Heart right ventricle (tissue), 16 donors: ENCODE measurements around the gene EYA4. TPM values are rescaled to one million over a fixed set of nuclear protein-coding genes. Genes with fewer than 3 reads are reported as not detected.

ENCODE experiments used
- ATAC-seq, 8 donors: fragments of 200-7000 bp; cut with Tn5 transposase; one replicate each; pipeline ENCODE4 v1.9.1; 2020; ENCODE audit warnings: mild to moderate bottlenecking in 8 of 8, moderate library complexity in 8 of 8, moderate number of reproducible peaks in 1 of 8
- DNase-seq, 2 donors: peaks; one replicate each; pipeline ENCODE4 v3.0.0-alpha.2; 2020
- H3K27ac ChIP-seq, 10 donors: fragments of 200-600 bp; sonication (generic) in 2 of 10; one replicate each; pipeline versions ENCODE4 v1.5.0 to v1.8.0; 2020 to 2022; ENCODE audit warnings: mild to moderate bottlenecking in 3 of 10
- H3K27me3 ChIP-seq, 7 donors: fragments of 200-600 bp; one replicate each; pipeline ENCODE4 v1.8.0; 2021 to 2022; ENCODE audit warnings: mild to moderate bottlenecking in 2 of 7
- H3K36me3 ChIP-seq, 9 donors: fragments of 200-600 bp; sonication (generic) in 1 of 9; one replicate each; pipeline versions ENCODE4 v1.5.0 to v1.8.0; 2020 to 2022; ENCODE audit warnings: mild to moderate bottlenecking in 2 of 9
- H3K4me1 ChIP-seq, 9 donors: fragments of 200-600 bp; sonication (generic) in 1 of 9; one replicate each; pipeline versions ENCODE4 v1.5.0 to v1.8.0; 2020 to 2022; ENCODE audit warnings: mild to moderate bottlenecking in 4 of 9
- H3K4me3 ChIP-seq, 10 donors: fragments of 200-600 bp; sonication (generic) in 2 of 10; one replicate each; pipeline versions ENCODE4 v1.5.0 to v1.8.0; 2020 to 2022; ENCODE audit warnings: mild to moderate bottlenecking in 7 of 10, moderate library complexity in 2 of 10
- H3K9me3 ChIP-seq, 11 donors: fragments of 200-600 bp in 10 of 11; sonication (generic) in 2 of 11; one replicate each; pipeline versions ENCODE4 v1.5.0 to v1.8.0; 2013 to 2022; ENCODE audit warnings: mild to moderate bottlenecking in 2 of 11, control low read depth in 1 of 11, moderate library complexity in 1 of 11
- CTCF ChIP-seq, 9 donors: fragments of 200-600 bp; sonication (generic) in 2 of 9; IDR thresholded peaks; one replicate each; pipeline versions ENCODE4 v1.5.0 to v1.8.0; 2021 to 2022; ENCODE audit warnings: antibody characterized with exemption in 9 of 9, mild to moderate bottlenecking in 5 of 9, moderate library complexity in 1 of 9
- WGBS, 2 donors: extraction: QIAGEN DNeasy Blood & Tissue Kit; methylation state at CpG; one replicate each; pipeline ENCODE4 v1.1.7; 2013; ENCODE audit warnings: inconsistent platforms in 1 of 2; 5-methylcytosine and 5-hydroxymethylcytosine counted together
- intact Hi-C, 10 donors: fragments of 100-400 bp; cut with DNase I; formaldehyde crosslinking; loops; one replicate each; pipeline versions ENCODE4 v1.11.1 to v1.14.2; 2022
- polyA plus RNA-seq, 2 donors: library from polyadenylated mRNA; stranded (reverse); fragments of 200-250 nt; gene quantifications; one replicate each; pipeline ENCODE4 v1.2.3, GENCODE V29; 2013
- total RNA-seq, 10 donors: library from RNA; stranded (reverse); fragmentation: NEBNext Ultra II Directional in 3 of 10; extraction: Animal tissue kit (Norgen Biotek cat#: 25700) in 3 of 10; gene quantifications; one replicate each; pipeline versions ENCODE4 v1.2.1 to v1.2.4, GENCODE V29; 2021 to 2023
- donor health status: Arrhythmogenic right ventricular cardiomyopathy.
- donor health status: ischemic (EF 13 %, LVEDD 7.1; RV severe dilation, severe dysfunction).
- donor health status: healthy with polysubstance abuse.
- donor health status: DM: no; HTN: yes; CAD: no.
- donor health status: DM: no; HTN: no; CAD: no.
- donor health status: ischemic (EF 25% LVEDD 6.9; RV normal size, moderate dysfunction).
- donor health status: ischemic (EF 25% LVEDD 5.7; RV mildly dilated, moderate dysfunction).
- donor health status: healthy.
- donor health status: DM: yes; HTN: yes; CAD: no.
- donor health status: Ischemic cardiomyopathy.
- donor health status: ischemic (EF 35%, LVEDD 5.7; RV mildly dilated, moderate dysfunction).
- donor health status: nonischemic (EF 11% LVEDD 7.7; RV severe dilation, severe dysfunction).
- donor health status: DM: yes; HTN: yes; CAD: no.
- donor health status: PGD.
- donor health status: ischemic (EF 29% LVEDD 5.4; RV normal size, mild dysfunction).
- donor health status: nonischemic (EF 23%, LVEDD 6.1; RV moderate dilation, normal function).

EYA4 gene
- total and polyA plus RNA-seq, 12 donors: 1.6 to 30.2 (median 17.9) TPM

DNA sequence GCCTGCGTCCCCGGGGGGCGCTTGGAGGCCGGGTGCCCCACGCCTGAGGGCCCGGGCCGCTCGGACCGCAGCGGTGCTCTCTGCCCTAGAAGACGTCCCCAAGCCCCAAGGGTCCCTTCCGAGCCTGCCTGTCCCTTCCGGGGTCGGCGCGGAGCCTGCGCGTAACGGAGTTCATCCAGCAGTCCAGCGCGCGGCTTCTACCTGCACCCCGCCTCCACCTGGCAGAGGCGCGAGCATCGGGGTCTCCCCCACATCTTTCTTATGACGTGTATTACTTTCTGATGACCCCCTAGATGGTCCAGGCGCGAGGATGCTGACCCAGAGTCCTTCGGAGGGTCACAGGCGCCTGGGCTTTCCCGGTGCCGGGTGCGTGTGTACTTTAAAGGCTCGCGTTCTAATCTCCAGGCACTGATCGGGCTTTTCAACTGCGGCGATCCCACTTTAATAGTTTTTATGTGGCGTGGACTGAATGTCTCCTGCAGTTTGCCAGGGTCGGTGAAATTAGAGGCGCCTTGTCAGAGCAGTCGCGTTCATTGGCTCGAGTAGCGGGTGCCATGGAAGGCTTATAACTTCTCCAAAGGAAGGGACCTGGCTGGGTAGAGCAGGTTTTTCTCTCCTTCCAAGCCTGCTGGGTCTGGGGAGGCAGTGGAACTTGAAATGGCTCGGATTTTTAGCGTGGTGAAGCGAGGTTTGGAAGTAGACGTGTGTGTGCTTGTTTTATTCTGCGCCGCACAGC lies 912 bp downstream of the EYA4 start:
- DNase-seq: peak; percentile 4 to 28
- intact Hi-C loops: loop anchor here in 4 of 10 donors (5.0 to 10.0 kb wide), 5 partner anchors 110 to 277 kb away; no protein-coding TSS in a partner anchor

GRCh38 chr6:133242637-133243585 lies 1.8 kb downstream of the EYA4 start:
- peaks cover 0 to 74% (median 60%) of the 10 kb centered on the region in 7 donors for H3K27me3 ChIP-seq
- ATAC-seq (peak in 7 of 8 donors; percentile 9 to 41 (median 26)), DNase-seq (peak; percentile 6 to 13)
- peak overlapping the region; percentile 66 to 93 (median 86) for H3K27ac ChIP-seq
- H3K4me3 ChIP-seq: peak overlapping the region; percentile 24 to 73 (median 62)
- peaks cover 0 to 19% (median 3%) of the 10 kb centered on the region in 9 donors for H3K4me1 ChIP-seq
- TF ChIP-seq CTCF (IDR thresholded peaks at IDR 0.05): no peak
- H3K36me3 ChIP-seq: no peaks in the 10 kb centered on the region
- no peaks in the 10 kb centered on the region for H3K9me3 ChIP-seq
- intact Hi-C loops: loop anchor here in 4 of 10 donors (5.0 to 10.0 kb wide), 5 partner anchors 111 to 278 kb away; no protein-coding TSS in a partner anchor
- WGBS, 2 donors: 7 to 8% methylated on average over 35 to 36 of the region's 36 CpGs

More for the DNA sequence above, 912 bp downstream of the EYA4 start:
- peak; percentile 5 to 65 (median 36) for ATAC-seq
- H3K9me3 ChIP-seq: no peaks in the 10 kb centered on the region
- H3K4me1 ChIP-seq: peaks cover 0 to 19% (median 3%) of the 10 kb centered on the region in 9 donors
- no peaks in the 10 kb centered on the region for H3K36me3 ChIP-seq
- WGBS, 2 donors: 1% methylated on average over 52 of the region's 52 CpGs
- no peak for TF ChIP-seq CTCF (IDR thresholded peaks at IDR 0.05)
- H3K27me3 ChIP-seq: peaks cover 0 to 72% (median 60%) of the 10 kb centered on the region in 7 donors
- H3K4me3 ChIP-seq: peak overlapping the region; percentile 24 to 73 (median 62)
- peak overlapping the region; percentile 66 to 93 (median 86) for H3K27ac ChIP-seq

DNA sequence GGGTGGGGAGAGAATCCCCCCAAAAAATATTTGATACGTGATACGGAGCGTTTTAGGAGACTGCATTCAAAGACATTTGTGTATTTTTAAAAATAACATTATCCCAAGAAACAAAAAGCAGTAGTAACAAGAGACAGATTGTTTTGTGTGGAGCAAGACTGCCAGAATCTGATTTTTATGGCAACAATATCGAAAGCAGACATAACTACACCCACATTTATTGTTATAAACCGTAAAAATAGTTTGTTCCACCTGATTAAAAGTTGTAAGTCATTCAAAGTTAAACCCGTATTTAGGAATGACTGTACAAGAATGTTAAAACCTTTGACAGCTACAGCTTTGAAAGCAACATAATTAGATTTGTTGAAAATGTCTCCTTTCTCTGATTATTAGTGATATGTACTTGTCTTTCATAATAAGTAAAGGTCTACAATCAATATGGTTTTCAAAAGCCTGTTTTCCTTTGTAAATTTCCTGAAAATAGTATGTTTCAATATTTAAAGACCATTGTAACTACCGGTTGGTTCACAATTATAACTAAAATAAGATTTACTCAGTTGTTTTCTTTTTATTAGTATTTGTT lies 2.7 kb downstream of the EYA4 start:
- 24 to 26% methylated on average over 7 of the region's 7 CpGs for WGBS, 2 donors
- TF ChIP-seq CTCF (IDR thresholded peaks at IDR 0.05): no peak
- intact Hi-C loops: loop anchor here in 4 of 10 donors (5.0 to 10.0 kb wide), 5 partner anchors 112 to 279 kb away; no protein-coding TSS in a partner anchor
- no peak for ATAC-seq
- peak overlapping the region in 9 of 10 donors; percentile 13 to 73 (median 63) for H3K4me3 ChIP-seq
- H3K36me3 ChIP-seq: no peaks in the 10 kb centered on the region
- peaks cover 0 to 74% (median 60%) of the 10 kb centered on the region in 7 donors for H3K27me3 ChIP-seq
- no peaks in the 10 kb centered on the region for H3K9me3 ChIP-seq
- H3K4me1 ChIP-seq: peaks cover 0 to 19% (median 3%) of the 10 kb centered on the region in 9 donors
- peak overlapping the region in 8 of 10 donors; percentile 16 to 93 (median 76) for H3K27ac ChIP-seq
- no peak for DNase-seq
